ENCODE data around the gene ROR1. TPM values are rescaled to one million over a fixed set of nuclear protein-coding genes. Genes with fewer than 3 reads are reported as not detected.

The ROR1 gene
- total and polyA plus RNA-seq, 2 of the 4 experiments (the other 2 are of a cell fraction): 4.4 to 10.0 TPM

DNA sequence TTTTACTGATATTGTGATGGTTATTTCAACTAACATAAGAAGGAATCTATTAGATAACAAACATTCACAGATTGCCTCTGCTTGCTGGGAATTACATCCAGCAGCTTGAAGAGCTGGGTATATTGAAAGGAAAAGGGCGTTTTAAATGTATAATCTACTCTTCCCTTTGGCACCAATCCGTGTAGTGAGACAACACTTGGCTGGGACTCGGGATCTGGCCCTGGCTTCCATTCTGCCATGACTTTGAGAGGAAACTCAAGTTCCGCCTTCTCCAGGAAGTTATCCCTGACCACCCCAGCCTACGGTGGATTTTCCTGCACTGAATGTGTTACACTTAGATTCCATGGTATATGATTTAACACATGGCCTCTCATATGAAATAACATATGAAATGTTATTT is 342.7 kb downstream of the ROR1 start:
- Histone ChIP-seq H3K23ac (ENCODE audit: low read depth, low read length) (no peak overlapping the region), H4K8ac (ENCODE audit: low read depth in 2 of 2, low read length in 2 of 2) (no peak overlapping the region), H3K27me3 (ENCODE audit: control insufficient read depth, insufficient read depth, low read length) (no peaks in the 10 kb centered on the region), H3K36me3 (ENCODE audit: control insufficient read depth, insufficient read depth, low read length) (no peaks in the 10 kb centered on the region), H2BK15ac (ENCODE audit: low read depth, low read length) (no peak overlapping the region), H4K5ac (ENCODE audit: low read depth, low read length) (no peak overlapping the region), H3K4me2 (ENCODE audit: low read depth, low read length) (no peak overlapping the region), H4K20me1 (ENCODE audit: insufficient read depth, low read length) (no peaks in the 10 kb centered on the region), H3K9me1 (ENCODE audit: insufficient read depth, low read length) (no peaks in the 10 kb centered on the region; the same call in 1 of the 2 replicates), H3K9ac (ENCODE audit: low read depth, low read length) (no peak overlapping the region), H2AK5ac (ENCODE audit: low read depth, low read length) (no peak overlapping the region), H2BK5ac (ENCODE audit: low read depth, low read length, poor library complexity, severe bottlenecking) (no peak overlapping the region), H2AK9ac (replicated peaks; ENCODE audit: low read depth, low read length, poor library complexity) (no peak overlapping the region), H3K18ac (ENCODE audit: low read depth, low read length) (no peak overlapping the region), H2BK20ac (ENCODE audit: low read depth, low read length) (no peak overlapping the region), H3K27ac (ENCODE audit: insufficient read depth, low read length) (no peak overlapping the region), H3K4me3 (ENCODE audit: insufficient read depth, low read depth, low read length) (no peak overlapping the region), H3K56ac (ENCODE audit: extremely low read depth, insufficient read depth, low read length) (no peak overlapping the region), H3K4me1 (ENCODE audit: control insufficient read depth, insufficient read depth, low read length) (peaks cover 2% of the 10 kb centered on the region; the same call in 1 of the 2 replicates), H2BK120ac (ENCODE audit: low read depth, low read length) (no peak overlapping the region), H4K91ac (ENCODE audit: insufficient read depth, low read depth, low read length) (no peak overlapping the region), H3K4ac (ENCODE audit: low read depth, low read length) (no peak overlapping the region), H3K14ac (replicated peaks; ENCODE audit: low read depth, low read length) (no peak overlapping the region), H3K9me3 (ENCODE audit: control insufficient read depth, insufficient read depth, low read length) (no peaks in the 10 kb centered on the region), H2AFZ (replicated peaks; ENCODE audit: low read length, poor library complexity) (no peak overlapping the region), H3K79me1 (ENCODE audit: low read depth in 1 of 2, low read length in 2 of 2) (no peaks in the 10 kb centered on the region)
- no peak for DNase-seq
- POLR2A ChIA-PET (ENCODE audit: unreplicated experiment): no interaction called here
- WGBS, 2 experiments (ENCODE audit: extremely low coverage in 2 of 2, insufficient read length in 1 of 2): no CpG with 5 or more reads among the region's 5 CpGs
- CTCF ChIA-PET: no interaction called here
- BruUV-seq (replicated peaks): no TSS peak
- no peak for ATAC-seq (ENCODE audit: low read depth)
- no peak for TF ChIP-seq SMC3 (IDR thresholded peaks at IDR 0.05; ENCODE audit: low read depth, low read length)
- no peak for TF ChIP-seq MAFK (IDR thresholded peaks at IDR 0.05; ENCODE audit: low read depth, low read length)
- TF ChIP-seq MAZ (IDR thresholded peaks at IDR 0.05; ENCODE audit: borderline replicate concordance, low read depth, low read length): no peak
- TF ChIP-seq, protein P1, sequence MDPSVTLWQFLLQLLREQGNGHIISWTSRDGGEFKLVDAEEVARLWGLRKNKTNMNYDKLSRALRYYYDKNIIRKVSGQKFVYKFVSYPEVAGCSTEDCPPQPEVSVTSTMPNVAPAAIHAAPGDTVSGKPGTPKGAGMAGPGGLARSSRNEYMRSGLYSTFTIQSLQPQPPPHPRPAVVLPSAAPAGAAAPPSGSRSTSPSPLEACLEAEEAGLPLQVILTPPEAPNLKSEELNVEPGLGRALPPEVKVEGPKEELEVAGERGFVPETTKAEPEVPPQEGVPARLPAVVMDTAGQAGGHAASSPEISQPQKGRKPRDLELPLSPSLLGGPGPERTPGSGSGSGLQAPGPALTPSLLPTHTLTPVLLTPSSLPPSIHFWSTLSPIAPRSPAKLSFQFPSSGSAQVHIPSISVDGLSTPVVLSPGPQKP (IDR thresholded peaks at IDR 0.05; ENCODE audit: borderline replicate concordance, low read depth, low read length): no peak
- TF ChIP-seq, protein P2, sequence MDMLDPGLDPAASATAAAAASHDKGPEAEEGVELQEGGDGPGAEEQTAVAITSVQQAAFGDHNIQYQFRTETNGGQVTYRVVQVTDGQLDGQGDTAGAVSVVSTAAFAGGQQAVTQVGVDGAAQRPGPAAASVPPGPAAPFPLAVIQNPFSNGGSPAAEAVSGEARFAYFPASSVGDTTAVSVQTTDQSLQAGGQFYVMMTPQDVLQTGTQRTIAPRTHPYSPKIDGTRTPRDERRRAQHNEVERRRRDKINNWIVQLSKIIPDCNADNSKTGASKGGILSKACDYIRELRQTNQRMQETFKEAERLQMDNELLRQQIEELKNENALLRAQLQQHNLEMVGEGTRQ (IDR thresholded peaks at IDR 0.05; ENCODE audit: low read depth, low read length): no peak
- no peak for TF ChIP-seq POLR2A (IDR thresholded peaks at IDR 0.05; ENCODE audit: low read depth, low read length)
- no peak for TF ChIP-seq NFE2L2 (IDR thresholded peaks at IDR 0.05; ENCODE audit: low read depth, low read length)
- no peak for TF ChIP-seq RAD21 (IDR thresholded peaks at IDR 0.05; ENCODE audit: low read length)
- TF ChIP-seq FOS (IDR thresholded peaks at IDR 0.05; ENCODE audit: low read depth, low read length): no peak
- no peak for TF ChIP-seq MXI1 (IDR thresholded peaks at IDR 0.05; ENCODE audit: borderline replicate concordance, low read depth, low read length)
- no peak for TF ChIP-seq CHD1 (IDR thresholded peaks at IDR 0.05; ENCODE audit: low read depth, low read length)
- intact Hi-C loops (cut with micrococcal nuclease) (no loop called here), dilution Hi-C loops (cut with HindIII; ENCODE audit: low sequenced_read_pairs, unreplicated experiment) (no loop called here), in situ Hi-C loops (cut with MboI; ENCODE audit: low sequenced_read_pairs) (no loop called here)
